Large intestine (tissue), 3 donors: Measurements from ENCODE around the gene CHAC1. TPM values are rescaled to one million over a fixed set of nuclear protein-coding genes. Genes with fewer than 3 reads are reported as not detected.

Source experiments
- DNase-seq, 2 donors: peaks; one replicate each; pipeline versions ENCODE4 v3.0.0 to v3.0.0-alpha.2; 2013
- H3K27ac ChIP-seq: one replicate; pipeline ENCODE4 v1.5.1; 2013; ENCODE audit warnings: low read length
- H3K27me3 ChIP-seq: 2 replicates; pipeline ENCODE4 v1.6.1; 2013; ENCODE audit warnings: low read length; ENCODE audit not compliant: control insufficient read depth, insufficient read depth
- H3K36me3 ChIP-seq: 2 replicates; pipeline ENCODE4 v1.6.1; 2013; ENCODE audit warnings: low read length; ENCODE audit not compliant: control insufficient read depth, insufficient read depth
- H3K4me1 ChIP-seq: one replicate; pipeline ENCODE4 v1.6.1; 2013; ENCODE audit warnings: low read length; ENCODE audit not compliant: control insufficient read depth, insufficient read depth
- H3K4me3 ChIP-seq: one replicate; pipeline ENCODE4 v1.5.1; 2013; ENCODE audit warnings: low read length
- H3K9me3 ChIP-seq: one replicate; pipeline ENCODE4 v1.6.1; 2013; ENCODE audit warnings: mild to moderate bottlenecking, low read depth, low read length, moderate library complexity; ENCODE audit not compliant: control insufficient read depth
- WGBS: methylation state at CpG from one replicate; pipeline ENCODE4 v1.1.5; 2013; ENCODE audit warnings: low lambda C conversion rate; ENCODE audit not compliant: insufficient coverage; 5-methylcytosine and 5-hydroxymethylcytosine counted together
- polyA plus RNA-seq: library from polyadenylated mRNA; unstranded; fragments of 120-200 nt; gene quantifications from one replicate; pipeline ENCODE4 v1.2.1, GENCODE V29; 2013

CHAC1 gene
- polyA plus RNA-seq, 1 donor = 1.4 TPM

DNA sequence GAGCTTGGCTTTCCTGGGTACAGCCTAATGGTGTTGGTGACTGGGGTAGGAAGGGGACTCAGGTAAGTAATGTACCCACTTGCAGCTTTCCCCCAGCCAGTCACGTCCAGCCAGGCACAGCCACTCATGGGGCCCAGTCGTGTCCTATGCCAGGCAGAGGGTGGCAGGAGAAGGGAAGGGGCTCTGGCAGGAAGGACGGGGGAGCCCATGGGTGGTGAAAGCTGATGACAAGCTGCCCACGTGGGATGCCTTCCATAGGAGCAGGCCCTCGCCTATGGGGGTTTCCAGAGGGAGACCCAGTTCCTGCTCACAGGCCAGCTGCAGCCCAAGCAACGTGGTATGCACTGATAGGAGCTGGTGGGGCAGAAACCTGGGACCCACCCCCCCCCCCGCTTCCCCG lies 10.7 kb downstream of the CHAC1 start:
- DNase-seq = no peak
- Histone ChIP-seq H3K27ac (no peak overlapping the region), H3K27me3 (no peaks in the 10 kb centered on the region), H3K9me3 (no peaks in the 10 kb centered on the region), H3K4me1 (peaks cover 4% of the 10 kb centered on the region), H3K36me3 (no peaks in the 10 kb centered on the region), H3K4me3 (no peak overlapping the region)
- WGBS = no CpG with 5 or more reads among the region's 8 CpGs

DNA sequence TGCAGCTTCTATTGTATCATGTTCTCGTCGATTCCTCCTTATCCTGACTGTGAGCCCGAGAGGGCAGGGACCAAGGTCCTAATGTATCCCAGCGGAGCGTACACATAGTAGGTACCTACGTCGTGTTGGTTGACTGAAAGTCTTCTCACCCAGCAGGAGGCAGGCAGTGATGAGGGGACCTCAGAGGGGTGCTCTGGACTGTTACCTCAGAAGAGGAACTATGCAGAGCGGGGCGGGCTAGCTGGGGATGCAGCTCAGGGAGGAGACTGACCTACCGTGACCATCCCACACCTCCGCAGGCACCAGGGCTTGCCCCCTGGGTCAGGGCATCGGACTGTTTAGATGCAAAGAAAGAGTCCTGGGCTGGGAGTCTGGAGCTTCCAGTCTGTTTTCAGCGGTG lies 11.4 kb downstream of the CHAC1 start:
- Histone ChIP-seq H3K4me3 (no peak overlapping the region), H3K4me1 (peaks cover 4% of the 10 kb centered on the region), H3K36me3 (no peaks in the 10 kb centered on the region), H3K9me3 (no peaks in the 10 kb centered on the region), H3K27ac (no peak overlapping the region), H3K27me3 (no peaks in the 10 kb centered on the region)
- no peak for DNase-seq
- WGBS = 100% methylated on average over 1 of the region's 13 CpGs

DNA sequence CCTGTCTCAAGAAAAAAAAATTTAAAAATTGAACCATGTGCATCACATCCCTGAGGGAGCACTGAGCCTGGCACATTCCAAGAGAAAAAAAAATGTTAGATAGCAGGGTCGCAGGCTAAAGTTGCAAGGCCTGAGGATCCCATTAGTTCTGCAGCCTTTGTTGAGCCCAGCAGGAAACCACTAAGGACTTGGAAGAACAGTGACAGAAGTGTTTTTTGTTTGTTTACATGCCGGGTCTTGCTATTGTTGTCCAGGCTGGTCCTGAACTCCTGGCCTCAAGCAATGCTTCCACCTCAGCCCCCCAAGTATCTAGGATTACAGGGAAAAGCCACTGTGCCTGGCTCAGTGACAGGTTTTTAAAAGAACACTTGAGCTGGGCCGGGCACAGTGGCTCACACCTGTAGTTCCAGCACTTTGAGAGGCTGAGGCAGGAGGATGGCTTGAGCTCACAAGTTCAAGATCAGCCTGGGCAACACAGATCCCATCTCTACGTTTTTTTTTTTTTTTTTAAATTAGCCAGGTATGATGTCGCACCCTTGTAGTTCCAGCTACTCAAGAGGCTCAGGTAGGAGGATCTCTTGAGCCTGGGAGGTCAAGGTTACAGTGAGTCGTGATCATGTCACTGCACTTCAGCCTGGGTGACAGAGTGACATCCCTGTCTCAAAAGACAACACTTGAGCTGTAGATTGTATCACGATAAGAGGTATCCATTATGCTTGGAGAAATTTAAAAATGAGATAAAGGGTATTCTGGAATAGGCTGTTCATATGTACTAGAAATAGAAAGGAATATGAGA lies 15.2 kb downstream of the CHAC1 start:
- no peaks in the 10 kb centered on the region for H3K27me3 ChIP-seq
- no peaks in the 10 kb centered on the region for H3K36me3 ChIP-seq
- no peak for DNase-seq
- no peak overlapping the region for H3K27ac ChIP-seq
- H3K9me3 ChIP-seq = no peaks in the 10 kb centered on the region
- H3K4me1 ChIP-seq = no peaks in the 10 kb centered on the region
- no peak overlapping the region for H3K4me3 ChIP-seq
- 82% methylated on average over 2 of the region's 7 CpGs for WGBS

DNA sequence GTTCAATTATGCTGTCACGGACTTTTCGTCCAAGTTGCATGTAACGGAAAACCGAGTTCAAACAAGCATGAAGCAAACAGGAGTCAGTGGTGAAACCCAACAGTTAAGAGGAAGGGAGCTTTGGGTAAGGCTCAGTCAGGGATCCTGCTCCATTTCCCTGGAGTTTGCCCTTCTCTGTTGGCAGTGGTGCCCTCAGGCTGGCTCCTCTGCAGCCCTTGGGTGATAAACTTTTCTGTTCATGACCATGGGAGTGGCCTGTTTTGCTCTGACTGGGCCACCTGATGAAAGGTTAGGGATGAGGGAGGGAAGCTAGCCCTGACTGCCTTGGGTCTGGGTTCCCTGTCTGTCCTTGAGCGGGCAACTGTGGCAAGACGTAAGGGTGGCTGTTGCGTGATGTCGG lies 16.1 kb downstream of the CHAC1 start:
- Histone ChIP-seq H3K4me1 (no peaks in the 10 kb centered on the region), H3K27ac (no peak overlapping the region), H3K4me3 (no peak overlapping the region), H3K9me3 (no peaks in the 10 kb centered on the region), H3K27me3 (no peaks in the 10 kb centered on the region), H3K36me3 (no peaks in the 10 kb centered on the region)
- no CpG with 5 or more reads among the region's 8 CpGs for WGBS
- DNase-seq = no peak

DNA sequence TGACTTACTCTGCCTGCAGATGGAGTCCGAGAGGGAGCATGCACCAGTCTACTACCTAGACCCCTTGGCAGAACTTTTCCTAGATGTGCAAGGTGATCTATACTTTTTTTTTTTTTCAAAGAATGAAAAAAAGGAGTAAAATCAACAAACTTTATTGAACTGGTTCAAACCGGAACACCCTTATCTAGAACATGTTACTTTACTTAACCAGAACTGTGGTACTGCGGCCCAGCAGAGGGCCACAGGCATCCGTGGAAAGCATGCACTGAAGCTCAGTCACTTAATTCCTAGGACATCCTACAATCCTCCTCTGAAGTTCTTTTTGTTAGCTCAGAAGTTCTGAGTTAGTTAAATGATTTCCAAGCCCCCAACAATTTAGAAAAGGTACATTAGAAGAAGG lies 21.6 kb downstream of the CHAC1 start:
- 43% methylated on average over 1 of the region's 4 CpGs for WGBS
- no peak for DNase-seq
- Histone ChIP-seq H3K9me3 (no peaks in the 10 kb centered on the region), H3K4me1 (no peaks in the 10 kb centered on the region), H3K4me3 (no peak overlapping the region), H3K27me3 (no peaks in the 10 kb centered on the region), H3K27ac (no peak overlapping the region), H3K36me3 (peaks cover 41% of the 10 kb centered on the region)

DNA sequence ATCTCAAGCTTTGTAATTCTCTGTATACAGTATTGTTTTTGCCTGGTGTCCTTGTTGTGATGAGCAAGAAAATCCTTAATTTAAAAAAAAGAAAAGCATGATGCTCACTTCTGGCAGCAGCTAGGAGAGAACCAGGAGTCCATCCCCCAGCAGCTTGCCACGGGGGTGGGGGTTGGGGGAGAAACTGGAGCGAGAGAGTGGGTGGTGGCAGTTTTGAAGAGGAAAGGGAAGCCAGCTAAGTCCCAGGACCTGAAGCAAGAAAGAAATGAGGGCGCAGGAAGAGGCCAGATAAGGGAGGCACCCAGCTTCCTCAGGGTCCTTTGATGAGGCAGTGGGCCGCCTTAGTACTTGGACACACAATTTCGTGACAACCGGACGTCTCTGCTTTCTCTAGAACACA lies 23.5 kb downstream of the CHAC1 start:
- no peaks in the 10 kb centered on the region for H3K4me1 ChIP-seq
- H3K27ac ChIP-seq = no peak overlapping the region
- H3K4me3 ChIP-seq = no peak overlapping the region
- no peaks in the 10 kb centered on the region for H3K9me3 ChIP-seq
- no peaks in the 10 kb centered on the region for H3K27me3 ChIP-seq
- peaks cover 59% of the 10 kb centered on the region for H3K36me3 ChIP-seq
- 100% methylated on average over 1 of the region's 7 CpGs for WGBS
- no peak for DNase-seq

DNA sequence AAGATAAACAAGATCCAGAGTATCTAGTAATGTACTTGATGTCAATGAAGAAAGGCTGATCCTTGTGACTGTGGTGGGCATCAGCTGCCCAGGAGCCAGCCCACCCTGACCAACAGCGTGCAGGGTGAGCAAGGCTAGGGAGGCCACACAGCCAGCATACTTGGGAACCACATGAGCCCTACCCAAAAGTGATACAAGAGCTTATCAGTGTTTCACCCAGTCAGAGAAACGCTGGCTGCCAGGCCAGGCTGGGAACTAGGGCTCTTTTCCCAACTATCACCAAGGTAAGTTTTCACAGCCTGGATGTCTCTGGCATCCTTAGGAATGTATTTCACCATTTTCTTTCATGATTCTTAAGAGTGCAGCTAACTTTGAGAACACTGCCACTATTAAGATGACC lies 24.9 kb downstream of the CHAC1 start:
- H3K36me3 ChIP-seq = peaks cover 72% of the 10 kb centered on the region
- no peak for DNase-seq
- no peak overlapping the region for H3K27ac ChIP-seq
- no peak overlapping the region for H3K4me3 ChIP-seq
- no CpG with 5 or more reads among the region's 2 CpGs for WGBS
- H3K27me3 ChIP-seq = no peaks in the 10 kb centered on the region
- H3K4me1 ChIP-seq = no peaks in the 10 kb centered on the region
- no peaks in the 10 kb centered on the region for H3K9me3 ChIP-seq

DNA sequence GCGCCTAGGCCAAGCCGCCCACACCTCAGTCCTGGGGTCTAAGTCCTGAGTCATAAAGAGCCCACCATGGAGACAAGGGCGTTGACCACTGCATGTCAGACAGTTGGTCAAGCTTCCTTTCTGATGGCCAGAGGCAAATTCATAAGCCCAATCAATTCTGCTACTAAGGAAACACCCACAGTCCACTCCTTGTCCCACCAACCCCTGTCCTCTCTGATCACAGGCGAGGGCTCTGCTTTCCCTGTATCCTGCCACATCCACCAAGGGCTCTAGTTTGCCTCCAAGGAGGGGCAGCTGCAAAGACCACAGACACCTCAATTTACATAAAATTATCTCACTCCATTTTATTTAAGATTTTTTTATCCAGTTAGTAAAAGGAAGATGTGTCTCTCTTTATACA lies 25.3 kb downstream of the CHAC1 start:
- Histone ChIP-seq H3K9me3 (no peaks in the 10 kb centered on the region), H3K27ac (no peak overlapping the region), H3K27me3 (no peaks in the 10 kb centered on the region), H3K4me3 (no peak overlapping the region), H3K36me3 (peaks cover 77% of the 10 kb centered on the region), H3K4me1 (no peaks in the 10 kb centered on the region)
- no peak for DNase-seq
- no CpG with 5 or more reads among the region's 4 CpGs for WGBS

DNA sequence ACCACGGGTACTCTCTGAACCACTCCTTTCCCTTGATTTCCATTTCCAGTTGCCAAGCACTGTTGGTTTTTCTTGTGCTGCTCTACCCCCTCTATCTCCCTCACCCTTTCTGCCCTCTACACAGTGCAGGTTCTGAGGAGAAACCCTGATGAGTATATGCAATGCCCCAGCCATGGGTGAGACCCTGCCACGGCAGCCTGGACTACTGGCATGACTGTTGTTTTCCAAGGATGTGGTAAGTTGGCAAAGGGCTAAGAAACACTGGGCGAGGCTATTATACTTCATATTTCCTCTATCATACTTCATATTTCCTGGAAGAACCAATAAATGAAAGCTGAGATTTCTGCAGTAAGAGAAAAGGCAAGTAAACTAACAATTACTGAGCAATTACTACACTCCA lies 27.9 kb downstream of the CHAC1 start:
- no peak for DNase-seq
- WGBS = no CpG with 5 or more reads among the region's 3 CpGs
- H3K27me3 ChIP-seq = no peaks in the 10 kb centered on the region
- no peak overlapping the region for H3K27ac ChIP-seq
- H3K36me3 ChIP-seq = peaks cover 96% of the 10 kb centered on the region
- no peak overlapping the region for H3K4me3 ChIP-seq
- H3K9me3 ChIP-seq = no peaks in the 10 kb centered on the region
- H3K4me1 ChIP-seq = no peaks in the 10 kb centered on the region

DNA sequence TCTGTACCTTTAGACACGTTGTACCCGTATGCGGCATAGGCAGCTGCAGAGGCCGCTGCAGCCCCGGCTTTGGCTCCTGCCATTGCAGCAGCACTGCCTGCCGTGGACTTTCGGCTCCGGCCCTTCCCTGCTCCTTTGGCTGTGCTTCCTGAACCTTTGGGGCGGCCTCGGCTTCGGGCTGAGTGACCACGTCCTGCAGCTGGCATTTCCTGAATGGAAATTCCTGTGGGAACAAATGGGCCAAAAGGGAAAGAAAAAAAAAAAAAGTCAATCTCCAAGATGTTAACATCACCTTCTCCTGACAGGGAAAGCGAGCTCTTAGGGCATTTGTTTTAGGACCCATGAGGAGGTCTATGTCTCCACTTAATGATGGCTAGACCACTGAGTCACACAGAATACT lies 29.6 kb downstream of the CHAC1 start:
- H3K36me3 ChIP-seq = peaks cover 96% of the 10 kb centered on the region
- no peak for DNase-seq

DNA sequence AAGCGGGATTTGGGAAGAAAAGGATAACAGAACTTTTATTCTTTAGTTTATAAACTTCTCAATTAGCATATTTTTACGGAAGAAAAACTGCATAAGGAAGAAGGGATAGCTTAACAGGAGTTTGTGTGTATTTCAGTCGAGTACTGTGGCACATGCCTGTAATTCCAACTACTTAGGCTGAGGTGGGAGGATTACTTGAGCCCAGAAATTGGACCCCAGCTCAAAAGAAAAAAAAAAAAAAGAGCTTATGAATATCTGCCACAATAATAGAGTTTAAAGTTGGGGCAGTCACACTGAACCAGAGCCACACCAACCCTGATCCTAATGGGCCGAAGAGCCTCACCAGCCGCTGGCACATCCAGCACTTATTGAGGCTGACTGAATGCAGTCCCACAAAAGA lies 31.1 kb downstream of the CHAC1 start:
- Histone ChIP-seq H3K36me3 (peaks cover 84% of the 10 kb centered on the region), H3K9me3 (no peaks in the 10 kb centered on the region), H3K27ac (no peak overlapping the region), H3K4me3 (no peak overlapping the region), H3K27me3 (no peaks in the 10 kb centered on the region), H3K4me1 (no peaks in the 10 kb centered on the region)
- DNase-seq = no peak
- 100% methylated on average over 1 of the region's 5 CpGs for WGBS

More for the DNA sequence above, 29.6 kb downstream of the CHAC1 start:
- Histone ChIP-seq H3K4me3 (no peak overlapping the region), H3K27me3 (no peaks in the 10 kb centered on the region), H3K27ac (no peak overlapping the region), H3K4me1 (no peaks in the 10 kb centered on the region), H3K9me3 (no peaks in the 10 kb centered on the region)
- no CpG with 5 or more reads among the region's 13 CpGs for WGBS
